AG04450 (cell line): ENCODE data around the gene GABRB1. TPM values are rescaled to one million over a fixed set of nuclear protein-coding genes. Genes with fewer than 3 reads are reported as not detected.

Source experiments
- CTCF ChIA-PET: fragments of 300-600, 350-600 bp; formaldehyde crosslinking; extraction: SDS; loops from one replicate; lab custom pipeline; 2022; ENCODE audit warnings: antibody characterized with exemption, inconsistent platforms; lab: Charles Lee
- POLR2A ChIA-PET: fragments of 350-600 bp; formaldehyde crosslinking; extraction: SDS; loops from one replicate; lab custom pipeline; 2021; ENCODE audit warnings: antibody characterized with exemption, inconsistent platforms; lab: Yijun Ruan, JAX
- DNase-seq: peaks from one replicate; pipeline ENCODE4 v3.0.0-alpha.2; 2011; ENCODE audit warnings: low read depth, low spot score
- H3K27ac ChIP-seq: one replicate; pipeline ENCODE4 v1.5.1; 2012; ENCODE audit warnings: low read depth, low read length, control low read depth
- H3K27me3 ChIP-seq: one replicate; pipeline ENCODE4 v1.6.0; 2012; ENCODE audit warnings: low read length; ENCODE audit not compliant: control insufficient read depth, insufficient read depth
- H3K4me3 ChIP-seq: 2 replicates; pipeline ENCODE4 v1.5.1; 2011; ENCODE audit warnings: mild to moderate bottlenecking, low read depth, low read length, control low read depth
- H3K9me3 ChIP-seq: 2 replicates; pipeline ENCODE4 v1.5.1; 2012; ENCODE audit warnings: low read length; ENCODE audit not compliant: control insufficient read depth, insufficient read depth
- CTCF ChIP-seq: IDR thresholded peaks from 2 replicates; pipeline ENCODE4 v1.5.1; 2011; ENCODE audit warnings: low read depth, low read length, control low read depth, inconsistent platforms
- polyA plus RNA-seq: library from polyadenylated mRNA; depleted of rRNA; stranded (reverse); fragments of >200 nt; gene quantifications from 2 replicates; pipeline ENCODE4 v1.2.3, GENCODE V29; 2011

The GABRB1 gene
- polyA plus RNA-seq, 1 experiment, result 8.1 TPM

- no peaks in the 10 kb centered on the region for H3K9me3 ChIP-seq
- CTCF ChIA-PET, result interaction anchor here (2.3 to 6.4 kb wide), 2 partner anchors 11 to 14 kb away, joined by 5 to 72 read pairs; no protein-coding TSS in a partner anchor
- H3K4me3 ChIP-seq, result no peak overlapping the region
- POLR2A ChIA-PET, result interaction anchor here (0.6 kb wide), 1 partner anchor 103 kb away, joined by 4 read pairs; no protein-coding TSS in a partner anchor
- no peak for TF ChIP-seq CTCF
- H3K27me3 ChIP-seq, result no peaks in the 10 kb centered on the region
- no peak overlapping the region for H3K27ac ChIP-seq
- DNase-seq, result no peak
Measured at GRCh38 chr4:47110546-47111132, 79.3 kb downstream of the GABRB1 start.

GRCh38 chr4:47118192-47118929 lies 87.0 kb downstream of the GABRB1 start:
- Histone ChIP-seq H3K27me3 (no peaks in the 10 kb centered on the region), H3K9me3 (no peaks in the 10 kb centered on the region), H3K27ac (no peak overlapping the region), H3K4me3 (no peak overlapping the region)
- CTCF ChIA-PET, result no interaction called here
- peak; percentile 45 for DNase-seq
- POLR2A ChIA-PET, result no interaction called here
- no peak for TF ChIP-seq CTCF

- CTCF ChIA-PET, result interaction anchor here (0.6 to 3.8 kb wide), 9 partner anchors 7 to 263 kb away, joined by 3 to 72 read pairs (median 5); no protein-coding TSS in a partner anchor
- Histone ChIP-seq H3K27me3 (no peaks in the 10 kb centered on the region), H3K9me3 (no peaks in the 10 kb centered on the region), H3K27ac (no peak overlapping the region), H3K4me3 (no peak overlapping the region)
- POLR2A ChIA-PET, result no interaction called here
- DNase-seq, result no peak
- TF ChIP-seq CTCF, result no peak
Measured at GRCh38 chr4:47120783-47121182, 89.4 kb downstream of the GABRB1 start.

GRCh38 chr4:47122592-47123291 lies 91.4 kb downstream of the GABRB1 start:
- peak; percentile 95 for TF ChIP-seq CTCF
- Histone ChIP-seq H3K4me3 (no peak overlapping the region), H3K9me3 (no peaks in the 10 kb centered on the region), H3K27me3 (no peaks in the 10 kb centered on the region), H3K27ac (no peak overlapping the region)
- ChIA-PET POLR2A (no interaction called here), CTCF (interaction anchor here (0.5 to 3.8 kb wide), 110 partner anchors 9 to 718 kb away, joined by 3 to 72 read pairs (median 4); no protein-coding TSS in a partner anchor)
- peak; percentile 68 for DNase-seq
